Activated CD4-positive, alpha-beta T cell treated with anti-CD3 and anti-CD28 coated beads for 1 hour (primary cell): ENCODE data around the gene EMP2.
"Not testable (repeated sequence)": the region's sequence is repeated elsewhere in the genome, so short reads cannot be mapped to it uniquely, and the experiment has no call there.

Experiments used
- DNase-seq: peaks from one replicate; pipeline ENCODE4 v3.0.0-alpha.2; 2020

Gene EMP2

GRCh38 chr16:10547708-10548107, 32.7 kb downstream of the EMP2 start:
- no peak for DNase-seq

- no peak for DNase-seq
Measured at GRCh38 chr16:10543231-10543977, 37.0 kb downstream of the EMP2 start.

GRCh38 chr16:10541366-10541765, 39.0 kb downstream of the EMP2 start:
- no peak for DNase-seq

DNA sequence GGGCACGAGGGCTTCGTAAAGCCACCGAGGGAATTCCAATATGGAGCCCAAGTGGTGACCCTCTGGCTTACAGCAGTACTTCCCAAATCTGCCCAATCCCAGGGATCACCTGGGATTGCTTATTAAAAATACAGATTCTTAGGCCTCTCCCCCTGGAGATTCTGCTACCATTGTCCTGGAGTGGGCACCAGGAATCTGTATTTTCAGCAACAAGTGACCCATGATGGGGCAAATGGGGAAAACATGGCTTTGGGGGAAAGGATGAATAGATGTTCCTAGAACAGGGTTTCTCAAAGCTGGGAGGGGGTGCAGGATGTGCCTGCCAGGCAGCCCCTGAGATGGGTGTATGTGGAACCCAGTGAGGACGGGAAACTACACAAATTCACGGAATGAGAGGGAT, 40.6 kb downstream of the EMP2 start:
- DNase-seq: no peak

GRCh38 chr16:10539236-10539635, 41.2 kb downstream of the EMP2 start:
- DNase-seq: no peak

GRCh38 chr16:10538583-10538982, 41.8 kb downstream of the EMP2 start:
- no peak for DNase-seq

DNA sequence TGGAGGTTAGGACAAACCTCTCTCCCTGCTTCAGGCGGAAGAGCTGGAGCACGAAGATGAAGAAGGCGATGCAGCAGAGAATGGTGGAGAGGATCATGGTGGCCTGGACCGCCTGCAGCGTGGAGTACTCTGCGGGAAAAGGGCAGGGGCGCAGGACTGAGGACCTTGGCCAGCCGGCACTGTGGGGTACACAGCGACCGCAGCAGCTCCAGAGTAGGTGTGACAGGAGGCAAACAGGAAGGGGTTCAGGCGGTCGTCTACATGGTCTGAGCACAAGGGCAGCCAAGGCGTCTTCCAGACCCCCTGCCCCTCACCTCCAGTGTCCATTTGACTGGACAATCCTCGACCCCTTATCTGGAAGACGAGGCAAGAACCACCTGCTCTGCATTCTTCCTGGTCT, 42.5 kb downstream of the EMP2 start:
- DNase-seq: no peak

DNA sequence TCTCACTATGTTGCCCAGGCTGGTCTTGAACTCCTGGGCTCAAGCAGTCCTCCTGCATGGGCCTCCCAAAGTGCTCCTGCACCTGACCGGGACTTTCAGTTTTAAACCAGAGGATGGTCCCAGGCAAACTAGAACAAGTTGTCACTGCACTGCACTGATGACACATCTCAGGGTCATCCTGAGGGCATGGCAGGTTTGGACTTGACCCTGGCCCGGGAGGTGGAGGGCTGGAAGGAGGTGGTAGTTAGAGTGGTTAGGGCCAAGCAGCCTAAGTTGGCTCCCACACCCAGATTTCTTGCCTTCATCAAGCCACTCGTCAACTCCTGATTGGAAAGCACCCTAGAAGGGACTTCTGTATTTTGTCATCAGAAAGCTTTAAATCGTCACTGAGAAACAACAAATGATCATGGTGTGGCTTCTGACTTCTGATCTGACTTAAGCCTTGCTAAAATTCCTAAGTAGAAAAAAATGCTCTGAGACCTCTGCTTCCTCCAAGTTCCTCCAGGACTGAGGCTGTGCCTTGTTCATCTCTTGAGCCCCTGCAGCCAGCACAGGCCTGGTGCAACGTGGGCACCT, 43.5 kb downstream of the EMP2 start:
- no peak for DNase-seq

- DNase-seq: not testable (repeated sequence)
Measured at GRCh38 chr16:10536328-10536727, 44.1 kb downstream of the EMP2 start.

DNA sequence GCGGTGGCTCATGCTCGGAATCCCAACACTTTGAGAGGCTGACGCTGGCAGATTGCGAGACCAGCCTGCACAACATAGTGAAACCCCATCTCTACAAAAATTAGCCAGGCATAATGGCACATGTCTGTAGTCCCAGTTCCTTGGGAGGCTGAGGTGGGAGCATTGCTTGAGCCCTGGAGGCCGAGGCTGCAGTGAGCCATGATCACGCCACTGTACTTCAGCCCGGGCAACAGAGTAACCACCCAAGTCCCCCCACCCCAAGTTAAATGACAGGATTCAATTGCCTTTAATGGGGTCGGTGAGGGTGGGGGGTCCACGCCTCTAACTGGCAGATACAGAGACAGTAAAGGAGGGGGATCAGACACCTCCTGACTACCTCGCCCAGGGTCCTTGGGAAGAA, 44.9 kb downstream of the EMP2 start:
- no peak for DNase-seq

- no peak for DNase-seq
Measured at GRCh38 chr16:10534748-10535147, 45.6 kb downstream of the EMP2 start.

DNA sequence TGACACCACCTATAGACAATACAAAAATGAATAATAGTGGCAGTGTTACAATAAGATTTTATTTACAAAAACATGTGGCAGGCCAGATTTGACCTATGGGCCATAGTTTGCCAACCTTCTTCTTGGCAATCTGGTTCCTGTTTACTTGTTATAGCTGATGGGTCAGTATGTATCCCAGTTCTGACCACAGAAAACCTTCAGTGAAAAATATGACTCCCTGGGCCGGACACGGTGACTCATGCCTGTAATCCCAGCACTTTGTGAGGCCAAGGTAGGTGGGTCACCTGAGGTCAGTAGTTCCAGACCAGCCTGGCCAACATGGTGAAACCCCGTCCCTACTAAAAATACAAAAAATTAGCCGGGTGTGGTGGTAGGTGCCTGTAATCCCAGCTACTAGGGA, 46.8 kb downstream of the EMP2 start:
- DNase-seq: not testable (repeated sequence)

DNA sequence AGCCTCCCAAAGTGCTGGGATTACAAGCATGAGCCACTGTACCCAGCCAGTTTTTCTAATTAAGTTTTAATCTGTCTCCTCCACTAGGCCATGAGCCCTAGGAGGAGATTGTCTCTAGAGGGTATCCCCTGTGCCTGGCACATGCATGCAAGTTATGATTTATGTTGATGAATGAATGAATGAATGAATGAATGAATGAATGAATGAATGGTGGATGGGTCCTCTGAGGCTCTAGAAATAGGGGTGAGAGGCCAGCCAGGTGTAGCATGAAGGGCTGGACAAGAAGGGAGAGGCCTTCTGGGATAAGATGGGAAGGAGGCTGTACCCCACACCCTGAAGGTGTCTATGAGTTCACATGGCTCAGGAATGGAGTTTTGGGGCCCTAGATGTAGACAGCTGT, 48.8 kb downstream of the EMP2 start:
- no peak for DNase-seq

DNA sequence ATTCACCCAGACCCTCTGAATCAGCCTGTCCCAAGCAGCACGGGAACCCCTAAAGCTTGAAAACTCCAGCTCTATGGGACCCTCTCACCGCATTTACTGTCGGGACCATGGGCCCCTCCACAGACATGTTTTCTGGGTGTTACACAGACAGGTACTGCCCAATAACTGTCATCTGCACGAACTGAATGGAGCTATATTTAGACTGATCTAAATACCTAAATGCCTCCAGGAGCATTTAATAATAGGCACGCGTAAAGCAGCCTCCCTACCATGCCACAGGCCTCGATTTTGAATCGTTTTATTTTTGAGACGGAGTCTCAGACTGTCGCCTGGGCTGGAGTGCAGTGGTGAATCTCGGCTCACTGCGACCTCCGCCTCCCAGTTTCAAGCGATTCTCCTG, 49.7 kb downstream of the EMP2 start:
- DNase-seq: no peak

- no peak for DNase-seq
Measured at GRCh38 chr16:10529895-10530669, 50.3 kb downstream of the EMP2 start.

GRCh38 chr16:10528635-10529034, 51.8 kb downstream of the EMP2 start:
- DNase-seq: no peak

DNA sequence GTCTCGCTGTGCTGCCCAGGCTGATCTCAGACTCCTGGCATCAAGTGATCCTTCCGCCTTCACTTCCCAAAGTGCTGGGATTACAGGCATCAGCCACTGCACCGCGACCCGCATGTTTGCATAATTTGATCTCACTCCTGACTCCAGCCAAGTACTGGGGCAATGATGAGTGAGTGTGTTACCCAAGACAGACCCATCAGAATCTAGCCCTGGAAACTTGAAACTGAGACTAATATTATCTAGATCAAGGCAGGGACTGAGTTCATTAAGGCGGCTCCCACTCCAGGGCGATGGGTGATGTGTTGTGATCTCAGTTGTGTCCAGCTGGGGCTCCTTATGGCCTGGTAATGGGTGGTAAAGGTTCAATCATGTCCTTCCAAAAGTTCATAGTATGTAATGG, 53.4 kb downstream of the EMP2 start:
- no peak for DNase-seq

DNA sequence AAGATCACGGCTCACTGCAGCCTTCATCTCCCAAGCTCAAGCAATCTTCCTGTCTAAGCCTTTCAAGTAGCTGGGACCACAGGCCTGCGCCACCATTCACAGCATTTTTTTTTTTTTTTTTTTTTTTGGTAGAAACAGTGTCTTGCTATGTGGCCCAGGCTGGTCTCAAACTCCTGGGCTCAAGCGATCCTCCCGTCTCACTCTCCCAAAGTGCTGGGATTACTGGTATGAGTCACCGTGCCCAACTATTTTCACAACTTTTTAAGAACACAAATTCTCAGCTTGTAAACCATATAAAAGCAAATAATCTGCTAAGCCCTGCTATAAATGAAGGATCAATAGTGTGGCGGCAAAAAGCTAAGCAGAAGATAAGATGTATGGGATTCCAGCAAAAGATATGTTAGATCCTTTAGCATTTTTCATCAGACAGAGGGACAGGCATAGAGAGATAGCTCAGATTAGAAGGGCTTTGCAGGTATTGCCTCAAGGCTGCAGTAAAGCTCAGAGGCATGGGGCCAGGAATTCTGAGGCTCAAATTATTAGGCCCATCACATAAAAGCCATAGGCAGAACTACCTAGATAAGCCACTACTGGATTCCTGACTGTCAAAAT, 55.1 kb downstream of the EMP2 start:
- no peak for DNase-seq

GRCh38 chr16:10522966-10523365, 57.4 kb downstream of the EMP2 start:
- DNase-seq: no peak

GRCh38 chr16:10521681-10522274, 58.6 kb downstream of the EMP2 start:
- DNase-seq: no peak

DNA sequence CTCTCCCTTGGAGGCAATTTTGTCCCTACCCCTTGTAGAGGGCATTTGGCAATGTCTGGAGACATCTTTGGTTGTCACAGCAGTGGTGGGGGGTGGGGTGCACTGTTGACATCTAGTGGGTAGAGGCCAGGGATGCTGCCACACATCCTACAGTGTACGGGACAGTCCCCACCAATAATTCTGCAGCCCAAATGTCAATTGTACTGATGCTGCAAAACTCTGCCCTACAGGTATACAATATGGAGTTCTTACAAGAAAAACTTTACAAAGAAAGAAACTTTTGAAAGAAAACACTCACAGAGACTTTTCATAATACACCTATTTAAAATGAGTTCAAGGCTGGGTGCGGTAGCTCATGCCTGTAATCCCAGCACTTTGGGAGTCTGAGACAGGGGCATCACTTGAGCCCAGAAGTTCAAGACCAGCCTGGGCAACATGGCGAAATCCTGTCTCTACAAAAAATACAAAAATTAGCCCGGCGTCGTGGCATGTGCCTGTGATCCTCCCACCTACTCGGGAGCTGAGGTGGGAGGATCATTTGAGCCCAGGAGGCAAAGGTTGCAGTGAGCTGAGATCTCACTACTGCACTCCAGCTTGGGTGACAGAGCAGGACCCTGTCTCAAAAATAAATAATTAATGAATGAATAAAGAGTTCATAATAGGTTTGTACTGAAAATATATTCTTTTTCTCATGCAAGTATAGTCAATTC, 59.4 kb downstream of the EMP2 start:
- no peak for DNase-seq
